ENCODE data around the gene HHIPL1.

HHIPL1 gene

DNA sequence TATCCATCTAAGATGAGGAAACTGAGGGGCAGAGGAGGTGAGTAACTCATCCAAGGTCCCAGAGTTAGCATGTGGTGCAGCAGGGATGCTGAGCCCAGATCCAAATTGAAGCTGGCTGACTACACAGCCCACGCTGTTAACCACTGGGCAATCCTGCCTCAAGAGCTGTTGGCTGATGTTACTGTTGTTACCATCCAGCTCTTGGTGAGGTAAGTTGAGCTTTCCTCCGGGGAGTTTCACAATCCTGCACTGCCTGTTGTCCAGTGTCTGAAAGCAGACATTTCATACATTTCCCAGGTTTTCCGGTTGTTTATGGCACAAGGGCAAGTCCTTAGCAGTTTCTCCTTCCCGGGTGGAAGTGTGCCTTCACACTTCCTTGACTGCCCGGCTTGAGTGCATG, 53.7 kb downstream of the HHIPL1 start:
- no peaks in the 10 kb centered on the region for H3K79me2 ChIP-seq (ENCODE audit: low read length)
- H3K4me1 ChIP-seq (ENCODE audit: low read length) = no peaks in the 10 kb centered on the region
- H3K9ac ChIP-seq (ENCODE audit: low read length) = no peak overlapping the region
- peaks cover 37% of the 10 kb centered on the region for H3K27me3 ChIP-seq (ENCODE audit: low read depth, low read length)
- H3K36me3 ChIP-seq (replicated peaks; ENCODE audit: low read depth, low read length) = no peaks in the 10 kb centered on the region
- H3K4me3 ChIP-seq (ENCODE audit: low read length) = no peak overlapping the region
- H4K20me1 ChIP-seq (ENCODE audit: insufficient read depth, low read length) = no peaks in the 10 kb centered on the region
- no peak overlapping the region for H3K27ac ChIP-seq (ENCODE audit: low read length)
- H3K4me2 ChIP-seq (ENCODE audit: low read length) = no peak overlapping the region
- TF ChIP-seq, protein P1, sequence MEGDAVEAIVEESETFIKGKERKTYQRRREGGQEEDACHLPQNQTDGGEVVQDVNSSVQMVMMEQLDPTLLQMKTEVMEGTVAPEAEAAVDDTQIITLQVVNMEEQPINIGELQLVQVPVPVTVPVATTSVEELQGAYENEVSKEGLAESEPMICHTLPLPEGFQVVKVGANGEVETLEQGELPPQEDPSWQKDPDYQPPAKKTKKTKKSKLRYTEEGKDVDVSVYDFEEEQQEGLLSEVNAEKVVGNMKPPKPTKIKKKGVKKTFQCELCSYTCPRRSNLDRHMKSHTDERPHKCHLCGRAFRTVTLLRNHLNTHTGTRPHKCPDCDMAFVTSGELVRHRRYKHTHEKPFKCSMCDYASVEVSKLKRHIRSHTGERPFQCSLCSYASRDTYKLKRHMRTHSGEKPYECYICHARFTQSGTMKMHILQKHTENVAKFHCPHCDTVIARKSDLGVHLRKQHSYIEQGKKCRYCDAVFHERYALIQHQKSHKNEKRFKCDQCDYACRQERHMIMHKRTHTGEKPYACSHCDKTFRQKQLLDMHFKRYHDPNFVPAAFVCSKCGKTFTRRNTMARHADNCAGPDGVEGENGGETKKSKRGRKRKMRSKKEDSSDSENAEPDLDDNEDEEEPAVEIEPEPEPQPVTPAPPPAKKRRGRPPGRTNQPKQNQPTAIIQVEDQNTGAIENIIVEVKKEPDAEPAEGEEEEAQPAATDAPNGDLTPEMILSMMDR (IDR thresholded peaks at IDR 0.05; ENCODE audit: low read depth, low read length) = no peak
- TF ChIP-seq EZH2phosphoT487 (IDR thresholded peaks at IDR 0.05; ENCODE audit: low read depth) = no peak
- no peak overlapping the region for H2AFZ ChIP-seq (ENCODE audit: low read depth, low read length)
- H3K9me3 ChIP-seq (ENCODE audit: insufficient read depth, low read length) = peaks cover 9% of the 10 kb centered on the region; the same call in 1 of the 2 replicates

DNA sequence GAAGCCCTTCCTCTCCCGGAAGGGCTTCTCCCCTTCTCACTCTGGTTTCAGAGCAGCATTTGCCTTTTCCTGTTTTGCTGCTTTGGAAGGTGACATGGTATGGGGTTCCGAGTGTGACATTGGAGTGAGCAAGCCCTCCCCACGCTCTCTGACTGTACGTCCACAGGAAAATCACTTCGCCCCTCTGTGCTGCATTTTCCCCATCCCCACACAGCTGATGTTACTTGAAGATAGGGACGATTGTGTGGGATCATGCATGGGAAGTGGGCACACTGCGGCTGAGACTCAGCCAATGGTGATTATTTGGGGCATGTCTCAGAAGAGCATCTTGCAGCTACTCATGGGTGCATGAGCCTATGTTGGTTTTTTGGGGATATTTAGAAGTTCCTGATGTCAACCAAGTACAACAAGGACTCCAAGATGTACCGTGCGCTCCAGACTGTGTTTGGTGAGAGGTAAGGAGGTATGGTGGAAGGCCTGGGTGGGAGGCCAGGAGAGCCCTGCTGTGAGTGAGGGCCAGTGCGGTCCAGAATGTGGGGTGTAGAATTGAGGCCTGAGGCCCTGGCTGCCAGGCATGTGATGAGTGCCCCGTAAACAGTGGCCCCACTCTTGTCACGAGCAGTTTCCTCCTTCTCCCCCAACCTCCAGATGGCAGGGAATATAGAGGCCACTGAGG, 54.3 kb downstream of the HHIPL1 start:
- Histone ChIP-seq H3K27me3 (ENCODE audit: low read depth, low read length) (peaks cover 34% of the 10 kb centered on the region; the same call in 1 of the 2 replicates), H4K20me1 (ENCODE audit: insufficient read depth, low read length) (no peaks in the 10 kb centered on the region), H3K4me1 (ENCODE audit: low read length) (no peaks in the 10 kb centered on the region), H3K9ac (ENCODE audit: low read length) (no peak overlapping the region), H3K27ac (ENCODE audit: low read length) (no peak overlapping the region), H3K4me3 (ENCODE audit: low read length) (no peak overlapping the region), H2AFZ (ENCODE audit: low read depth, low read length) (no peak overlapping the region), H3K79me2 (ENCODE audit: low read length) (no peaks in the 10 kb centered on the region), H3K9me3 (ENCODE audit: insufficient read depth, low read length) (peaks cover 12% of the 10 kb centered on the region; the same call in 1 of the 2 replicates), H3K36me3 (replicated peaks; ENCODE audit: low read depth, low read length) (no peaks in the 10 kb centered on the region), H3K4me2 (ENCODE audit: low read length) (no peak overlapping the region)
- TF ChIP-seq EZH2phosphoT487 (IDR thresholded peaks at IDR 0.05; ENCODE audit: low read depth) = no peak
- TF ChIP-seq, protein P1 (IDR thresholded peaks at IDR 0.05; ENCODE audit: low read depth, low read length) = no peak

DNA sequence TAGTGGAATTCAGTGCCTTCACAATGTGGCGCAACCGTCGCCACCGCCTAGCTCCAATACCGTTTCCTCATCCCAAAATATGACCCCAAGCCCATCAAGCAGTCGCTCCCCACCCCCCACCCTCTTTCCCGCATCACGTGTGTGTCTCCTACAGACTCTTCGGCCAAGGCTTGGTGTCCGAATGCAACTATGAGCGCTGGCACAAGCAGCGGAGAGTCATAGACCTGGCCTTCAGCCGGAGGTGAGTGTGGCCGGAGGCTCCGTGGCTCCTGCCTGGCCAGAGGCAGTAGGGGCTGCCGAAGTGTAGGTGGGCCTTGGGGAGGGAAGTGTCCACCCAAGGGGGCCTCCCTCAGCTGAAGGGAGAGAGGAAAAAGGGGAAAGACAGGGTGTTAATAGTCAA, 54.9 kb downstream of the HHIPL1 start:
- H3K27me3 ChIP-seq (ENCODE audit: low read depth, low read length) = peaks cover 34% of the 10 kb centered on the region; the same call in 1 of the 2 replicates
- H3K27ac ChIP-seq (ENCODE audit: low read length) = no peak overlapping the region
- no peak for TF ChIP-seq EZH2phosphoT487 (IDR thresholded peaks at IDR 0.05; ENCODE audit: low read depth)
- TF ChIP-seq, protein P1 (IDR thresholded peaks at IDR 0.05; ENCODE audit: low read depth, low read length) = no peak
- H3K79me2 ChIP-seq (ENCODE audit: low read length) = no peaks in the 10 kb centered on the region
- no peaks in the 10 kb centered on the region for H3K36me3 ChIP-seq (replicated peaks; ENCODE audit: low read depth, low read length)
- H3K4me1 ChIP-seq (ENCODE audit: low read length) = no peaks in the 10 kb centered on the region
- no peak overlapping the region for H2AFZ ChIP-seq (ENCODE audit: low read depth, low read length)
- H3K4me3 ChIP-seq (ENCODE audit: low read length) = no peak overlapping the region
- no peak overlapping the region for H3K4me2 ChIP-seq (ENCODE audit: low read length)
- H3K9ac ChIP-seq (ENCODE audit: low read length) = no peak overlapping the region
- H3K9me3 ChIP-seq (ENCODE audit: insufficient read depth, low read length) = peaks cover 12% of the 10 kb centered on the region; the same call in 1 of the 2 replicates
- no peaks in the 10 kb centered on the region for H4K20me1 ChIP-seq (ENCODE audit: insufficient read depth, low read length)

DNA sequence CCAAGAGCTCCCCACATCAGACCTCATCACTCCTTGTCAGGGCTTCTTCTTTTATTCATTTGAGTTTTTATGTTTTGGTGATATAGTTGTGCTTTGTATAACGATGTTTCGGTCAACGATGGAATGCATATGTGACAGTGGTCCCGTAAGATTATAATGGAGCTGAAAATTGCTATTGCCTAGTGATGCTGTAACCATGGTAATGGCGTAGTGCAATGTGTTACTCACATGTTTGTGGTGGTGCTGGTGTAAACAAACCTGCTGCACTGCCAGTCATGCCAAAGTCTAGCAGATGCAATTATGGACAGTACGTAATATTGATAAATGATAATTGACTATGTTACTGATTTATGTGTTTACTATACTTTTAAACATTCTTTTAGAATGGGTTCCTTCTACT, 55.5 kb downstream of the HHIPL1 start:
- Histone ChIP-seq H3K4me3 (ENCODE audit: low read length) (no peak overlapping the region), H2AFZ (ENCODE audit: low read depth, low read length) (no peak overlapping the region)

More for the DNA sequence above, 55.5 kb downstream of the HHIPL1 start:
- Histone ChIP-seq H3K27me3 (ENCODE audit: low read depth, low read length) (peaks cover 30% of the 10 kb centered on the region; the same call in 1 of the 2 replicates), H3K79me2 (ENCODE audit: low read length) (no peaks in the 10 kb centered on the region), H4K20me1 (ENCODE audit: insufficient read depth, low read length) (no peaks in the 10 kb centered on the region), H3K27ac (ENCODE audit: low read length) (no peak overlapping the region), H3K9ac (ENCODE audit: low read length) (no peak overlapping the region), H3K4me2 (ENCODE audit: low read length) (no peak overlapping the region), H3K4me1 (ENCODE audit: low read length) (no peaks in the 10 kb centered on the region), H3K36me3 (replicated peaks; ENCODE audit: low read depth, low read length) (no peaks in the 10 kb centered on the region), H3K9me3 (ENCODE audit: insufficient read depth, low read length) (peaks cover 12% of the 10 kb centered on the region; the same call in 1 of the 2 replicates)
- no peak for TF ChIP-seq EZH2phosphoT487 (IDR thresholded peaks at IDR 0.05; ENCODE audit: low read depth)

Data from OCI-LY3 (cell line).